HL-60 (cell line): ENCODE measurements around the gene BCL2L1.

ENCODE experiments used
- DNase-seq, 2 experiments: peaks; one replicate each; pipeline ENCODE4 v3.0.0-alpha.2; 2010 to 2020; ENCODE audit warnings: low read depth in 1 of 2, low spot score in 1 of 2
- H3K27ac ChIP-seq: fragments of 250-450 bp; sonication (Bioruptor Pico); replicated peaks from 2 replicates; pipeline ENCODE4 v1.5.1; 2020; ENCODE audit warnings: mild to moderate bottlenecking, moderate library complexity
- H3K27me3 ChIP-seq: fragments of 250-450 bp; sonication (Bioruptor Pico); 2 replicates; pipeline ENCODE4 v1.5.1; 2021; ENCODE audit warnings: mild to moderate bottlenecking, moderate library complexity; ENCODE audit not compliant: insufficient read depth, poor library complexity, severe bottlenecking
- H3K4me3 ChIP-seq: replicated peaks from 2 replicates; pipeline ENCODE4 v1.5.1; 2011; ENCODE audit warnings: mild to moderate bottlenecking, control low read depth, low read length; ENCODE audit not compliant: insufficient read depth
- GABPA ChIP-seq: IDR thresholded peaks from 2 replicates; pipeline ENCODE4 v1.6.1; 2012; ENCODE audit warnings: low read depth
- POLR2AphosphoS5 ChIP-seq: IDR thresholded peaks from 2 replicates; pipeline ENCODE4 v1.6.1; 2012; ENCODE audit warnings: low read depth
- REST ChIP-seq: IDR thresholded peaks from 2 replicates; pipeline ENCODE4 v1.6.1; 2012; ENCODE audit warnings: low read depth; ENCODE audit not compliant: insufficient replicate concordance
- SPI1 ChIP-seq: IDR thresholded peaks from 2 replicates; pipeline ENCODE4 v1.6.1; 2012; ENCODE audit warnings: low read depth, mild to moderate bottlenecking, borderline replicate concordance
- TF ChIP-seq, protein P1 (sequence below): IDR thresholded peaks from one replicate; pipeline ENCODE4 v1.5.1; 2011; ENCODE audit warnings: low read length, control low read depth, inconsistent platforms; ENCODE audit not compliant: insufficient read depth

BCL2L1 gene

DNA sequence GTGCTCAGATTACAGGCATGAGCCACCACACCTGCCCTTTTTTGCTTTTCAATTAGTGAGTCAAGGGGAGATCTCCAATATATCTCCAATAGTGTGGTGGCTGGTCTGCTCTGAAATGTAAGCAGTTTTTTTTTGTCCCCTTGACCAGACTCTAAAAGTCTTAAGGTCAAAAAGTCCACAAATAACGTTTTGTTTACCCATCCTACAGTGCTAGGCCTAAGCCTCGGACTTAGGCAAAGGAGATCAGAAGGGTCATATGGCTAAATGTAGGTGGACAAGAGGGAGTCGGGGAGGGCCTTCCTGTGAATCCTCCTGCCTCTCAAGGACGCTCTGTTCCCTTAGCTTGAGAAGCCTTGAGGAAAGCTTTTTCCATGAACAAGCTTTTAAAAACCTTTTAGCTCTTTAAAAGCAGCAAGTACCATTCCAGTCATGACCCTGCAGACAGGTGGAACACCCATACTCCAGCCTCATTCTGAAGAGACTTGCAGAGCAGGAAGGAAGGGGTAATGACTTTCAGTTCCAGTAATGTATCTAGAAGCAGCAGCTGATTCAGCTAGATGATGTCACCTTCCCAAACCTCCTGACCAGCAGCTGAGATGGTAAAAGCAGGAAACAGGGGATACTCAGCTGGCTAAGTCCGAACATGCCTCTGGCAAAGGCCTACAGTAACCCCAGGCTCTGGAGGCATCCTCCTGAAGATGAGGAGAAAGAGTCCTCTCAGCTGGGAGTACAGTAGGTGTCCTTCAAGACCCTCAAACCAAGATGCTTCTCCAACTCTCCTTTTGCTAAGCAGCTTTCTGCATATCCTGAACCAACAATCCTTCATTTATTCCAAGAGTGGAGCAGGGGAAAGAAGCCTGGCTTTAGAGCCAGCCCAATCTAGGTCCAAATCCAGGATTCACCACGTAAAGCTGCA lies 23.6 kb downstream of the BCL2L1 start:
- TF ChIP-seq, protein P1, sequence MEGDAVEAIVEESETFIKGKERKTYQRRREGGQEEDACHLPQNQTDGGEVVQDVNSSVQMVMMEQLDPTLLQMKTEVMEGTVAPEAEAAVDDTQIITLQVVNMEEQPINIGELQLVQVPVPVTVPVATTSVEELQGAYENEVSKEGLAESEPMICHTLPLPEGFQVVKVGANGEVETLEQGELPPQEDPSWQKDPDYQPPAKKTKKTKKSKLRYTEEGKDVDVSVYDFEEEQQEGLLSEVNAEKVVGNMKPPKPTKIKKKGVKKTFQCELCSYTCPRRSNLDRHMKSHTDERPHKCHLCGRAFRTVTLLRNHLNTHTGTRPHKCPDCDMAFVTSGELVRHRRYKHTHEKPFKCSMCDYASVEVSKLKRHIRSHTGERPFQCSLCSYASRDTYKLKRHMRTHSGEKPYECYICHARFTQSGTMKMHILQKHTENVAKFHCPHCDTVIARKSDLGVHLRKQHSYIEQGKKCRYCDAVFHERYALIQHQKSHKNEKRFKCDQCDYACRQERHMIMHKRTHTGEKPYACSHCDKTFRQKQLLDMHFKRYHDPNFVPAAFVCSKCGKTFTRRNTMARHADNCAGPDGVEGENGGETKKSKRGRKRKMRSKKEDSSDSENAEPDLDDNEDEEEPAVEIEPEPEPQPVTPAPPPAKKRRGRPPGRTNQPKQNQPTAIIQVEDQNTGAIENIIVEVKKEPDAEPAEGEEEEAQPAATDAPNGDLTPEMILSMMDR: no peak
- TF ChIP-seq SPI1: no peak
- no peak for TF ChIP-seq GABPA
- TF ChIP-seq REST: no peak
- TF ChIP-seq POLR2AphosphoS5: no peak
- DNase-seq: no peak
- Histone ChIP-seq H3K27ac (no peak overlapping the region), H3K4me3 (no peak overlapping the region), H3K27me3 (no peaks in the 10 kb centered on the region)

- no peak overlapping the region for H3K27ac ChIP-seq
- no peak overlapping the region for H3K4me3 ChIP-seq
These were observed 24.3 kb downstream of the BCL2L1 start for GRCh38 chr20:31698243-31698802.

More at GRCh38 chr20:31698243-31698802, 24.3 kb downstream of the BCL2L1 start:
- no peaks in the 10 kb centered on the region for H3K27me3 ChIP-seq
- no peak for DNase-seq
- TF ChIP-seq, protein P1: no peak
- TF ChIP-seq REST: no peak
- TF ChIP-seq GABPA: no peak
- TF ChIP-seq SPI1: no peak
- no peak for TF ChIP-seq POLR2AphosphoS5
